GM12891 (cell line): ENCODE data around the gene B3GNT8.
"Not testable (repeated sequence)": the region's sequence is repeated elsewhere in the genome, so short reads cannot be mapped to it uniquely, and the experiment has no call there.

Experiments
- DNase-seq: peaks from one replicate; pipeline ENCODE4 v3.0.0; 2011; ENCODE audit warnings: low spot score; ENCODE audit not compliant: insufficient read length
- FAIRE-seq: peaks from 2 replicates; lab custom pipeline; 2011; peaks lifted over from hg19 to GRCh38; lab: Jason Lieb, UNC
- PAX5 ChIP-seq: IDR thresholded peaks from 2 replicates; pipeline ENCODE4 v1.6.1; 2011; ENCODE audit warnings: low read length, moderate library complexity, mild to moderate bottlenecking; ENCODE audit not compliant: insufficient read depth, severe bottlenecking
- POLR2A ChIP-seq: IDR thresholded peaks from 2 replicates; pipeline ENCODE4 v1.6.1; 2011; ENCODE audit warnings: low read depth, low read length, control low read depth
- POLR2AphosphoS5 ChIP-seq: IDR thresholded peaks from 2 replicates; pipeline ENCODE4 v1.6.1; 2011; ENCODE audit warnings: low read depth, low read length, control low read depth
- POU2F2 ChIP-seq: IDR thresholded peaks from 2 replicates; pipeline ENCODE4 v1.6.1; 2011; ENCODE audit warnings: low read depth, mild to moderate bottlenecking, control low read depth, low read length, moderate library complexity
- SPI1 ChIP-seq: IDR thresholded peaks from 2 replicates; pipeline ENCODE4 v1.6.1; 2011; ENCODE audit warnings: low read depth, low read length, control low read depth
- TAF1 ChIP-seq: IDR thresholded peaks from 2 replicates; pipeline ENCODE4 v1.6.1; 2011; ENCODE audit warnings: low read depth, low read length, control low read depth

Gene B3GNT8

DNA sequence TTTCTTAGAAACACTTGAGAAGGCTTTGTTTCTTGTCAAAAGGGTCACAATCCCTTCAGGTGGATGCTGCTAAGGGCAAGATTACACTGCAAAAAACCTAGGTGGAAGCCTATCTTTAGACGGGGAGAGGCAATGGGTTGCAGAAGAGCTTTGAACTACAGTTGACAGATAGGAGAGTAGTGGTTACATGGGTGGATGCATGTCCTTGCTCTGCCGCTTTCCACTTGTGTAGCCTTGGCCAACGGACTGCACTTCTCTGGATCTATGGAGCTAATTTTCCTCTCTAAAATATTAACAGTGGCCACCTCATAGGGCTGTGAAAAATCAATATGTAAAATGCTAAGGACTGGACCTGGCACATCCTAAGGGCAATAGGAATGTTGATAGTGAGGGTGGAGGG, 28.6 kb downstream of the B3GNT8 start:
- TF ChIP-seq SPI1 (no peak), POLR2AphosphoS5 (no peak), TAF1 (no peak), POLR2A (no peak), PAX5 (no peak), POU2F2 (no peak)
- no peak for FAIRE-seq

GRCh38 chr19:41398050-41398418, 29.1 kb downstream of the B3GNT8 start:
- no peak for TF ChIP-seq POLR2AphosphoS5
- DNase-seq = no peak
- no peak for FAIRE-seq

More for the DNA sequence above, 28.6 kb downstream of the B3GNT8 start:
- no peak for DNase-seq

DNA sequence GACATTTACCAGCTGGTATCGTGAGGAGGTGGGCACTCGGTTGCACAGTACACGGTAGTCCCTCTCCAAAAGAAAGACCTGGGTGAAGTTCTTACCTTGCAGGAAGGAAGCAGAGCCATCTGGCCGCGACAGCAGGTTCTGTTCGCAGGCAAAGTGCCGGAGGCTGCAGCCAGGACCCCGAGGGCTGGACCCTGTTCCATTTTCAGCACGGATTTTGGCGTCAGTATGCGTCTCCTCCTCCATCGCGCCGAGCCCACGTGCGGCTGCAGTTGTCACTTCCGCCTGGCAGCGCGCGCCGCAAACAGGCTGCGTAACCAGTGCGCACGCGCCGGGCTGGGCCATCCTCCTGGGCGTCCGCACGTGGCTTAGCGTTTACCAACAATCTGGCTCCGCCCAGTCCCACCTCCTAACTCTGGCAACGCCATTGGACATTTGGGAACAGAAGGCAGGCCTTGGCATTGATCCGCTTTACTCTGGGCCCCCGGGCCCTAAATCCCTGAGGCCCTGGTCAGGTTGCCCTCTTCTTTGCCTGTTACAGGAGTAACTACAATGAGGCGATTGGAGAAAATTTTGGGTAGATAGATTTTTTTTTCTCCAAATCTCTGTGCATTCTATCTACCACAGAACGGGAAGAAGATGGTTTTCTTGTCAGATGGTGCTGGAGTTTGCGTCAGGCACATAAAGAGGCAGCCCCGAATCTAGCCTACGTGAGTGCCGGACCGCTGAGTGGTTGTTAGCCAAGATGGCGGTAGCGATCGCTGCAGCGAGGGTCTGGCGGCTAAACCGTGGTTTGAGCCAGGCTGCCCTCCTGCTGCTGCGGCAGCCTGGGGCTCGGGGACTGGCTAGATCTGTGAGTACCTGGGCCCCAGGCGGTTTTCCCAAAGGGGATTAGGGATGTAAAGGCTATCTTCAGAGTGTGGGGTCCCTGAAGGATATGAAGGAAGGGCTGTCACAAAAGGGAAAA, 29.8 kb downstream of the B3GNT8 start, which contains the start of the genes BCKDHA and EXOSC5:
TSS of gene BCKDHA (plus strand) at position 733 of the 964 bp plus-strand sequence. CDS start at position 743, 10 bp downstream.
TSS of gene EXOSC5 (minus strand) at position 274 of the 964 bp plus-strand sequence. CDS start at position 243, 31 bp downstream.
- DNase-seq (peak; percentile 92), FAIRE-seq (peak; percentile 99)
- TF ChIP-seq PAX5 (no peak), POU2F2 (peak; percentile 55; the same call in 1 of the 2 replicates), POLR2A (peak; percentile 81), TAF1 (peak; percentile 87), SPI1 (peak; percentile 64), POLR2AphosphoS5 (peak; percentile 62)

- no peak for FAIRE-seq
- DNase-seq = no peak
- TF ChIP-seq PAX5 = no peak
- no peak for TF ChIP-seq POU2F2
- TF ChIP-seq POLR2AphosphoS5 = no peak
- TF ChIP-seq POLR2A = no peak
- TF ChIP-seq SPI1 = no peak
Observed at GRCh38 chr19:41395355-41395754, 31.8 kb downstream of the B3GNT8 start.

- no peak for TF ChIP-seq POLR2A
- FAIRE-seq (no peak), DNase-seq (no peak)
Observed at GRCh38 chr19:41392775-41393174, 34.4 kb downstream of the B3GNT8 start.

GRCh38 chr19:41391618-41392017, 35.6 kb downstream of the B3GNT8 start:
- FAIRE-seq = no peak
- TF ChIP-seq TAF1 (no peak), POU2F2 (no peak), POLR2A (no peak), SPI1 (no peak)

GRCh38 chr19:41386442-41386841, 40.7 kb downstream of the B3GNT8 start:
- no peak for DNase-seq
- FAIRE-seq = no peak
- TF ChIP-seq SPI1 (no peak), POLR2A (no peak), POLR2AphosphoS5 (no peak), POU2F2 (no peak), PAX5 (no peak), TAF1 (no peak)

More at GRCh38 chr19:41391618-41392017, 35.6 kb downstream of the B3GNT8 start:
- no peak for DNase-seq

GRCh38 chr19:41384351-41384750, 42.8 kb downstream of the B3GNT8 start:
- FAIRE-seq (no peak), DNase-seq (no peak)
- TF ChIP-seq TAF1 = no peak
- no peak for TF ChIP-seq POU2F2
- TF ChIP-seq POLR2A = no peak
- TF ChIP-seq PAX5 = no peak
- no peak for TF ChIP-seq SPI1
- no peak for TF ChIP-seq POLR2AphosphoS5

DNA sequence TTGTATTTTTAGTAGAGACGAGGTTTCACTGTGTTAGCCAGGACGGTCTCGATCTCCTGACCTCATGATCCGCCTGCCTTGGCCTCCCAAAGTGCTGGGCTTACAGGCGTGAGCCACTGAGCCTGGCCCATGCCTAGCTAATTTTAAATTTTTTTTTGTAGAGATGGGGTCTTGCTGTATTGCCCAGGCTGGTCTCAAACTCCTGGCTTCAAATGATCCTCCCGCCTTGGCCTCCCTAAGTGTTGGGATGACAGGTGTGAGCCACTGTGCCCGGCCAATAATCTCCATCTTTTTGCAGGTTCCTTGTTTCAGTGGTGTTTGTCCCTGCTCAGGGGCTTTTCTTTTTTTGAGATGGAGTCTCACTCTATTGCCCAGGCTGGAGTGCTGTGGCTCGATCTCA, 45.6 kb downstream of the B3GNT8 start:
- not testable (repeated sequence) for DNase-seq, FAIRE-seq

- TF ChIP-seq SPI1 (peak; percentile 47; the same call in 1 of the 2 replicates), POU2F2 (0 out of 2 replicates have a peak, but pooled peaks have one; percentile 45), POLR2A (no peak)
- DNase-seq (peak; percentile 58), FAIRE-seq (peak; percentile 71)
Observed at GRCh38 chr19:41377977-41378709, 49.0 kb downstream of the B3GNT8 start.

DNA sequence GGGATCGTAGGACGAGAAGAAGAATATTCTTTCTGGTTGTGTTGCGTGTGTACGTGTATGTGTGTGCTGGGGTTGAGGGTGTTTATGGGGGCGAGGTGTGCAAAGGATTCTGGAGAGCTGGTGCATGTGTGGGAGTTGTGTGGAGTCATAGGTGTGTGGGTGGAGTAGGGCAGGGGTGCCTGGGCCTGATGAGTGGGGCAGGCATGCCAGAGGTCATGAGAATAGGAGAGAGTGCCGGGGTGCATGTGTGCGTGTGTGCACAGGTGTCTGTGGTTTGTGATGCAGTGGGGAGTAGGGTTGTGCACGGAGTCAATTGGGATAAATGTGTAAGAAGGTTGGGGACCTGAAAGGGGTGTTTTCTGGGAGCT, 50.2 kb downstream of the B3GNT8 start:
- TF ChIP-seq SPI1 (no peak), POLR2A (no peak), POLR2AphosphoS5 (no peak), TAF1 (no peak)
- FAIRE-seq = peak; percentile 76
- no peak for DNase-seq
